Measurements from ENCODE around the gene TPSG1.

Gene TPSG1

DNA sequence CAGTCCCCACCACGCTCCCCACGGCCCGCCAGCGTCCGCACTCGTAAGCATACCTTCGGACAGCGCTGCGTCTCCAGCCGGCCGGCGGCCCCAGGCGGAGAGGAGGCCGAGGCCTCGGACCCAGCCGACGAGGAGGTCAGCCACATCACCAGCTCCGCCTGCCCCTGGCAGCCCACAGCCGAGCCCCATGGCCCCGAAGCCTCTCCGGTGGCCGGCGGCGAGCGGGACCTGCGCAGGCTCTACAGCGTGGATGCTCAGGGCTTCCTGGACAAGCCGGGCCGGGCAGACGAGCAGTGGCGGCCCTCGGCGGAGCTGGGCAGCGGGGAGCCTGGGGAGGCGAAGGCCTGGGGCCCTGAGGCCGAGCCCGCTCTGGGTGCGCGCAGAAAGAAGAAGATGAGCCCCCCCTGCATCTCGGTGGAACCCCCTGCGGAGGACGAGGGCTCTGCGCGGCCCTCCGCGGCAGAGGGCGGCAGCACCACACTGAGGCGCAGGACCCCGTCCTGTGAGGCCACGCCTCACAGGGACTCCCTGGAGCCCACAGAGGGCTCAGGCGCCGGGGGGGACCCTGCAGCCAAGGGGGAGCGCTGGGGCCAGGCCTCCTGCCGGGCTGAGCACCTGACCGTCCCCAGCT, 4.9 kb downstream of the TPSG1 start:
- Histone ChIP-seq H3K9ac (ENCODE audit: low read length in 2 of 2) (no peak overlapping the region), H3K9me3 (ENCODE audit: control insufficient read depth in 2 of 2, low read length in 2 of 2) (no peaks in the 10 kb centered on the region), H3K27ac (ENCODE audit: low read length) (no peak overlapping the region), H3K4me3 (ENCODE audit: low read length in 2 of 2) (no peak overlapping the region), H3K36me3 (ENCODE audit: control insufficient read depth in 2 of 2, insufficient read depth in 2 of 2, low read length in 2 of 2) (peaks cover 13 to 15% of the 10 kb centered on the region in 2 donors), H3K4me1 (ENCODE audit: control insufficient read depth, insufficient read depth, low read length) (peaks cover 6% of the 10 kb centered on the region), H3K27me3 (ENCODE audit: control insufficient read depth in 1 of 2, insufficient read depth in 2 of 2, low read length in 2 of 2) (no peaks in the 10 kb centered on the region)

DNA sequence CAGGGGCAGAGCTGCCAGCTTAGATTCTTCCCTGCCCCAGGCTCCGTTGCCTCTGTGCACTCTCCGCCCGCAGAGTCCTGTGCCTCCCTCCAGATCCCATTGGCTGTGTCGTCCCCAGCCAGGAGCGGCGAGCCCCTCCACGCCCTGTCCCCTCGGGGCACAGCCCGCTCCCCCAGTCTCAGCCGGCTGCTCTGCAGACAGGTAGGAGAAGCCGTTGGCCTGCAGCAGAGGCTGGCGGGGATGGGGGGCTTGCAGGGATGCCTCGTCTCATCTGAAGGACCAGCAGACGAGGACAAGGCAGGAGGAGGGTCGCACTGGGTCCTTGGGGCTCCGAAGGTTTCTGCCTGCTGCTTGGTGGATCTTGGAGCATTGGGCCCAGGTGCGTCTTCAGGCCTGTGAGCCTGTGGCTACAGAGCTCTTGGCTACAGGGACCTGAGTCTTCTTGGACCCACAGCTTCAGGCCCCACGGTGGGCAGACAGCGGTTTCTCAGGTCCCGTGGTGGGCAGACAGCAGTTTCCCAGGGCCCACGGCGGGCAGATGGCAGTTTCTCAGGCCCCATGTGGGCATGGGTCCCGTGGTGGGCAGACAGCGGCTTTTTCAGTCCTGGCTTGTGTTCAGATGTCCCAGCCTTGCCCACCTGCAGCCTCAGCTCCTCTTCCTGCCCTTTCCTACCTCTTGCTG, 6.0 kb downstream of the TPSG1 start:
- H3K27ac ChIP-seq (ENCODE audit: low read length) = no peak overlapping the region
- no peak overlapping the region for H3K9ac ChIP-seq (ENCODE audit: low read length in 2 of 2)
- peaks cover 4% of the 10 kb centered on the region for H3K4me1 ChIP-seq (ENCODE audit: control insufficient read depth, insufficient read depth, low read length)
- H3K36me3 ChIP-seq (ENCODE audit: control insufficient read depth in 2 of 2, insufficient read depth in 2 of 2, low read length in 2 of 2) = peaks cover 13 to 18% of the 10 kb centered on the region in 2 donors
- H3K9me3 ChIP-seq (ENCODE audit: control insufficient read depth in 2 of 2, low read length in 2 of 2) = no peaks in the 10 kb centered on the region
- no peaks in the 10 kb centered on the region for H3K27me3 ChIP-seq (ENCODE audit: control insufficient read depth in 1 of 2, insufficient read depth in 2 of 2, low read length in 2 of 2)
- no peak overlapping the region for H3K4me3 ChIP-seq (ENCODE audit: low read length in 2 of 2)

DNA sequence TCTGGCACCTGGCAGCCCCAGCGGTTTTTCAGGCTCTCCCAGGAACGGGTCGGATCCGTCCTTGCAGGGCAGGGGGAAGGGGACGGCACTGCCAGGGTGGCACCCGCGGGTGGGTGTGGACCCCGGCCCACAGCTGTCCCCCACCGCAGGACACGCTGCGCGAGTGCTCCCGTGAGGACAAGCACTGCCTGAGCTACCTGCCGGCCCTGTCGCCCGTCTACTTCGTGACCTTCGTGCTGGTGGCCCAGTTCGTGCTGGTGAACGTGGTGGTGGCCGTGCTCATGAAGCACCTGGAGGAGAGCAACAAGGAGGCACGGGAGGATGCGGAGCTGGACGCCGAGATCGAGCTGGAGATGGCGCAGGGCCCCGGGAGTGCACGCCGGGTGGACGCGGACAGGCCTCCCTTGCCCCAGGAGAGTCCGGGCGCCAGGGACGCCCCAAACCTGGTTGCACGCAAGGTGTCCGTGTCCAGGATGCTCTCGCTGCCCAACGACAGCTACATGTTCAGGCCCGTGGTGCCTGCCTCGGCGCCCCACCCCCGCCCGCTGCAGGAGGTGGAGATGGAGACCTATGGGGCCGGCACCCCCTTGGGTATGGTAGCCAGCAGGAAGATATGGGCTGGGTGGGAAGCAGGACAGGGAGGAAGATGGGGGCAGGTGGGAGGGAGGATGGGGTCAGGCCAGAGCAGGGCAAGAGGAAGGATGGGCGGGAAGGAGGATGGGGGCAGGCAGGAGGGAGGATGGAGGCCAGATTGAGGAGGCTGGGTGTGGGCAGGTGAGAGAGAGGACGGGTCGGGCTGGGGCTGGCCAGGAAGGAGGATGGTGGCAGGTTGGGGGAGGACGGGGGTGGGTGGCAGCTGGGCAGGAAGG, 6.8 kb downstream of the TPSG1 start:
- Histone ChIP-seq H3K4me3 (ENCODE audit: low read length in 2 of 2) (no peak overlapping the region), H3K27ac (ENCODE audit: low read length) (no peak overlapping the region), H3K27me3 (ENCODE audit: control insufficient read depth in 1 of 2, insufficient read depth in 2 of 2, low read length in 2 of 2) (no peaks in the 10 kb centered on the region), H3K4me1 (ENCODE audit: control insufficient read depth, insufficient read depth, low read length) (peaks cover 4% of the 10 kb centered on the region), H3K36me3 (ENCODE audit: control insufficient read depth in 2 of 2, insufficient read depth in 2 of 2, low read length in 2 of 2) (peaks cover 13 to 21% of the 10 kb centered on the region in 2 donors), H3K9ac (ENCODE audit: low read length in 2 of 2) (no peak overlapping the region), H3K9me3 (ENCODE audit: control insufficient read depth in 2 of 2, low read length in 2 of 2) (no peaks in the 10 kb centered on the region)

DNA sequence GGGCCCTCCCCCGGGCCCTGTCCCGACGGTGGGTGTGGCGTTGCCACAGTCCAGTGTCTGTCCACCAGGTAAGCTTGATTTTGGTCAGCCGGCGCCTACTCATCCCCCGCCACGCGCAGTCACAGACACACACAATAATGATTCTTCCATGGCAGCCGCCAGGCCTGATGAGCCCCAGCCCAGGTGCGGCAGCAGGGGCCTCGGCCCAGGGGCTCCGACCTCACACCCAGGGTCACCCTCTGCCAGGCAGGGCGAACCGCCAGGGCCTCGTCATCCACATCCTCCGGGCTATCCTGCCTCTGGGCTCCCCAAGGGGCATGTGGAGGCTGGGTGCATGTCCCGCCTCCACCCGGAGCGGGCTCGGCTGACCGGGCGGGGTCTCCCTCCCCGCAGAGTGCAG, 7.5 kb downstream of the TPSG1 start:
- Histone ChIP-seq H3K36me3 (ENCODE audit: control insufficient read depth in 2 of 2, insufficient read depth in 2 of 2, low read length in 2 of 2) (peaks cover 16 to 21% of the 10 kb centered on the region in 2 donors), H3K4me1 (ENCODE audit: control insufficient read depth, insufficient read depth, low read length) (peaks cover 4% of the 10 kb centered on the region), H3K9me3 (ENCODE audit: control insufficient read depth in 2 of 2, low read length in 2 of 2) (no peaks in the 10 kb centered on the region), H3K4me3 (ENCODE audit: low read length in 2 of 2) (no peak overlapping the region), H3K27ac (ENCODE audit: low read length) (no peak overlapping the region), H3K27me3 (ENCODE audit: control insufficient read depth in 1 of 2, insufficient read depth in 2 of 2, low read length in 2 of 2) (no peaks in the 10 kb centered on the region), H3K9ac (ENCODE audit: low read length in 2 of 2) (no peak overlapping the region)

DNA sequence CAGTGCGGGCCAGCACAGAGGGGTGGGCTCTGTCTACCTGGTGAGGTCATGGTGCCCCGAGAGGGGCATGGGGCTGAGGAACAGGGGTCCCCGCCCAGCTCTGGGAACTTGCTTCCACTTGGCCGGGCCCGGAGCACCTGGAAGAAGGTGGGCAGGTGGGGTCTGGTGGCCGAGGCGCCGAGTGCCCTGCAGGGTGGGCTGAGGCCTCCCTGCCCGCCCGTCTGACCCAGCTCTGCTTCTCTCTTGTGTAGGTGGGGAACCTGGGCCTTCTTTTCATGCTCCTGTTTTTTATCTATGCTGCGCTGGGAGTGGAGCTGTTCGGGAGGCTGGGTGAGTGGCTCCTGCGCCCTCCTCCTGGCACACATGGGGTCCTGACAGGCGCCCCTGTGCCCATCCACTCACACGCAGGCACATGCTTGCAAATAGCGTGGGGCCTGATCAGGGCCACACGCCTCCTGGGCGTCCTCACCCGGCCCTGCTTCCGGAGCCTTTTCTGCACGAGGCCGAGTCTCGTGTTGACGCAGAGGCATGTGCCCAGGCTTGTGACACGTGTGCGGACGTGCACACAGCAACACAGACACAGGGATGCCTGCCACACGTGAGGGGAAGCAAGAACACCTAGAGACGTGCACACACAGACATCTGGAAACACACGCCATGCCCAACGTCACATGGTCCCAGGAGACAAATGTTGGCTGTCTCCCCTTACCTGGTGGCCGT, 8.2 kb downstream of the TPSG1 start:
- Histone ChIP-seq H3K9me3 (ENCODE audit: control insufficient read depth in 2 of 2, low read length in 2 of 2) (no peaks in the 10 kb centered on the region), H3K9ac (ENCODE audit: low read length in 2 of 2) (no peak overlapping the region), H3K4me3 (ENCODE audit: low read length in 2 of 2) (no peak overlapping the region), H3K36me3 (ENCODE audit: control insufficient read depth in 2 of 2, insufficient read depth in 2 of 2, low read length in 2 of 2) (peaks cover 16 to 21% of the 10 kb centered on the region in 2 donors), H3K4me1 (ENCODE audit: control insufficient read depth, insufficient read depth, low read length) (peaks cover 4% of the 10 kb centered on the region), H3K27ac (ENCODE audit: low read length) (no peak overlapping the region), H3K27me3 (ENCODE audit: control insufficient read depth in 1 of 2, insufficient read depth in 2 of 2, low read length in 2 of 2) (no peaks in the 10 kb centered on the region)

DNA sequence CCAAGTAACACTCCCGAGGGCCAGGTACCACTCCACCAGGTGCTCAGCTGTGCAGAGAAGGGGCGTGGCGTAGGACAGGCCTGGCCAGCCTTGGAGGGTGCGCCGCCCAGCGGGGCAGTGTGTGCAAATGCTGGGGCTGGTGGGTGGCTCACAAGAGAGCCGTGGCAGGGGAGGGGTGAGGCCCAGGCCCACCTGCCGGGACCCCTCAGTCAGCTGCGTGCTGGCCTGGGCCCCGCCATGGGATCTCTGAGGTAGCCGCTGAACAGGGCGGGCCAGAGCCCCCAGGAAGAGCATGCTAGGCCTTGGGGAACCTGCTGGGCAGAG, 8.8 kb downstream of the TPSG1 start:
- Histone ChIP-seq H3K36me3 (ENCODE audit: control insufficient read depth in 2 of 2, insufficient read depth in 2 of 2, low read length in 2 of 2) (peaks cover 18 to 24% of the 10 kb centered on the region in 2 donors), H3K4me3 (ENCODE audit: low read length in 2 of 2) (no peak overlapping the region), H3K27ac (ENCODE audit: low read length) (no peak overlapping the region), H3K9ac (ENCODE audit: low read length in 2 of 2) (no peak overlapping the region), H3K27me3 (ENCODE audit: control insufficient read depth in 1 of 2, insufficient read depth in 2 of 2, low read length in 2 of 2) (no peaks in the 10 kb centered on the region), H3K9me3 (ENCODE audit: control insufficient read depth in 2 of 2, low read length in 2 of 2) (no peaks in the 10 kb centered on the region), H3K4me1 (ENCODE audit: control insufficient read depth, insufficient read depth, low read length) (peaks cover under 1% of the 10 kb centered on the region)

DNA sequence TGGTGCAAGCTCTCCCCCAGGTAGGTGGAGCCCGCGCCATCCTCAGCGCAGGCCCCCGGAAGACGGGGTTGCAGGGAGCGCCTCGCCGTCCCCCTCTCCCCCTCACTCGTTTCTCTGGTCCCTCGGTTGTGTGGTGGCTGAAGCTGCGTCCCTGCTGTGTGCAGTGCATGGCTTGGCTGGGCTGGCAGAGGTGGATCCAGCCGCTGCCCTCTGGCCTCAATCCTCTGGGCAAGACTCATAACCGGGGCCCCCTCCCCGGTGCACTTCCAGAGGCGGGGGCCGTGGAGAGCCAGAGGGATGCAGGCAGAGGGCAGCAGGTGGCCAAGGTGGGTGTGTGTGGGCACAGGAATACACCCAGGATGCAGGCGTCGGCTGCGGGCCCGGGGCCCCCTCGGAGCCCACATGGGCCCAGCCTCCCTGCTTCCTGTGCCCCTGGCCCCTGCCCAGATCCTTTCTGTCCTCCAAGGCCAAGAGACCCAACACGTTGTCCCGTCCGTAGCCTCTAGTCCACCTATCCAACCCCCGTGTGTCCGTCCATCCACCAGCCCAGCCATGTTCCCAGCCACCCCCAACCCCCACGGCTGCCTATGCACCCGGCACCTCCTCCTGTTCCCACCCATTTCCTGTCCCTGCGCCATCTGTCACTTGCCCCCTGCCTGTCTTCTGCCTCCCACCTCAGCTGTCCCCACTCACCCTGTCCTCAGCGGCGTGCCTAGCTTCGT, 9.3 kb downstream of the TPSG1 start:
- Histone ChIP-seq H3K4me3 (ENCODE audit: low read length in 2 of 2) (no peak overlapping the region), H3K4me1 (ENCODE audit: control insufficient read depth, insufficient read depth, low read length) (no peaks in the 10 kb centered on the region), H3K9me3 (ENCODE audit: control insufficient read depth in 2 of 2, low read length in 2 of 2) (no peaks in the 10 kb centered on the region), H3K36me3 (ENCODE audit: control insufficient read depth in 2 of 2, insufficient read depth in 2 of 2, low read length in 2 of 2) (peaks cover 22 to 29% of the 10 kb centered on the region in 2 donors), H3K27ac (ENCODE audit: low read length) (no peak overlapping the region), H3K27me3 (ENCODE audit: control insufficient read depth in 1 of 2, insufficient read depth in 2 of 2, low read length in 2 of 2) (no peaks in the 10 kb centered on the region), H3K9ac (ENCODE audit: low read length in 2 of 2) (no peak overlapping the region)

DNA sequence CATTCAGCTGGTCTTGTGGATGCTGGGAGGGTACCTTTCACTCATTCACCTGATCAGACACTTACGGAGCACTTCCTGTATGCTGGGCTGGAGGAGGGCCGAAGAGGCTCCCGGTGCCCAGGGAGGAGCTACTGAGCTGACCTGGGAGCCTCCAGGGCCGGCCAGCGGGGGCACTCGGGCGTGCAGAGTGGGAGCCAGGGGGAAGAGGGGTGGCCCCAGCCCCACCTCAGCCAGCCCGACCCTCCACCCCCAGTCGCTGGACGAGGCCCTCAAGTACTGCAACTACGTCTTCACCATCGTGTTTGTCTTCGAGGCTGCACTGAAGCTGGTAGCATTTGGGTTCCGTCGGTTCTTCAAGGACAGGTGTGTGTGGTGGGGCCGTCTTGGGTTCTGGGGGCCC, 10.3 kb downstream of the TPSG1 start:
- H3K9ac ChIP-seq (ENCODE audit: low read length in 2 of 2) = no peak overlapping the region
- no peak overlapping the region for H3K4me3 ChIP-seq (ENCODE audit: low read length in 2 of 2)
- no peaks in the 10 kb centered on the region for H3K9me3 ChIP-seq (ENCODE audit: control insufficient read depth in 2 of 2, low read length in 2 of 2)
- no peaks in the 10 kb centered on the region for H3K4me1 ChIP-seq (ENCODE audit: control insufficient read depth, insufficient read depth, low read length)
- no peak overlapping the region for H3K27ac ChIP-seq (ENCODE audit: low read length)
- peaks cover 21 to 31% of the 10 kb centered on the region in 2 donors for H3K36me3 ChIP-seq (ENCODE audit: control insufficient read depth in 2 of 2, insufficient read depth in 2 of 2, low read length in 2 of 2)
- H3K27me3 ChIP-seq (ENCODE audit: control insufficient read depth in 1 of 2, insufficient read depth in 2 of 2, low read length in 2 of 2) = no peaks in the 10 kb centered on the region

DNA sequence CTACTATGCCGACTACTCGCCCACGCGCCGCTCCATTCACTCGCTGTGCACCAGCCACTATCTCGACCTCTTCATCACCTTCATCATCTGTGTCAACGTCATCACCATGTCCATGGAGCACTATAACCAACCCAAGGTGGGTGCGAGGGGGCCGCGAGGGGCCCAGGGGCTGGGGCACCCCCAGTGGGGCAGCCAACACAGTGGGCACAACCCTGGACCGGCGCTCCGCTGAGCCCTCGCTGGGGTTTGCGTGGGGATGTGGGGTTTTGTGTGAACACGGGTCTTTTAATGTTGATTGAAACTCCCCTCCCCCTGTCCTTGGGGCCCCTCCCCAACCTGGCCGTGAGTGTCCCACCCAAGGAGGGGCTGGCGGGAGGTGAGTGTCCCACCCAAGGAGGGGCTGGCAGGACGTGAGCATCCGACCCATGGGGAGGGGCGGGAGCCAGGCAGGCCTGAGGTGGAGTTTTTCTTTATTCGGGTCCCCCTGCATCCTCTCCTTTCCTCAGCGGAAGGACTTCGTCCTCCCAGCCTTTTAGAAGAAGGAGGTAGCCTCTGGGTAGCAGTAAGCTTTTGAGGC, 11.2 kb downstream of the TPSG1 start:
- no peaks in the 10 kb centered on the region for H3K4me1 ChIP-seq (ENCODE audit: control insufficient read depth, insufficient read depth, low read length)
- H3K9me3 ChIP-seq (ENCODE audit: control insufficient read depth in 2 of 2, low read length in 2 of 2) = no peaks in the 10 kb centered on the region
- peaks cover 18 to 28% of the 10 kb centered on the region in 2 donors for H3K36me3 ChIP-seq (ENCODE audit: control insufficient read depth in 2 of 2, insufficient read depth in 2 of 2, low read length in 2 of 2)
- H3K4me3 ChIP-seq (ENCODE audit: low read length in 2 of 2) = no peak overlapping the region
- H3K27me3 ChIP-seq (ENCODE audit: control insufficient read depth in 1 of 2, insufficient read depth in 2 of 2, low read length in 2 of 2) = no peaks in the 10 kb centered on the region
- no peak overlapping the region for H3K27ac ChIP-seq (ENCODE audit: low read length)
- no peak overlapping the region for H3K9ac ChIP-seq (ENCODE audit: low read length in 2 of 2)

DNA sequence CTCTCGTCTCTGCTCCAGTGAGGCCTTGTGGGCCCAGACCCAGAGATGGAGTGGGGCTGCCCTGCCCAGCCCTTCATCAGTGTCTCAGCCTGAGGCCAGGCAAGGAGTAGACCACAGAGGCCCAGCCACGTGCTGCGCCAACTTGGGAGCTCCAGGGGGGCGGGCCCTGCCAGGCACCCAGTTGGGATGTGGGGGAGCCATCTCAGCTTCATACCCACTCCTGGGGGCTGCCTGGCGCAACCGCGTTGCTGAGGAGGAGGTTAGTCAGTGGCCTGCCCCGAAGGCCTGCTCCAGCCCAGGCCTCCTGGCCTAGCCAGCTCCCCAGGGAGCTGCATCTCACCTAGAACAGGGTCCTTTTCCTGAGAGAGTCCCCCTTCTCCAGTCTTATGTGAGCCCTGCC, 11.8 kb downstream of the TPSG1 start:
- Histone ChIP-seq H3K36me3 (ENCODE audit: control insufficient read depth in 2 of 2, insufficient read depth in 2 of 2, low read length in 2 of 2) (peaks cover 18 to 30% of the 10 kb centered on the region in 2 donors), H3K4me1 (ENCODE audit: control insufficient read depth, insufficient read depth, low read length) (no peaks in the 10 kb centered on the region), H3K4me3 (ENCODE audit: low read length in 2 of 2) (no peak overlapping the region), H3K9me3 (ENCODE audit: control insufficient read depth in 2 of 2, low read length in 2 of 2) (no peaks in the 10 kb centered on the region), H3K27ac (ENCODE audit: low read length) (no peak overlapping the region), H3K9ac (ENCODE audit: low read length in 2 of 2) (no peak overlapping the region), H3K27me3 (ENCODE audit: control insufficient read depth in 1 of 2, insufficient read depth in 2 of 2, low read length in 2 of 2) (no peaks in the 10 kb centered on the region)

Data from stomach smooth muscle (tissue), 2 donors.